Stimulated activated naive CD4-positive, alpha-beta T cell treated with Interleukin-2 at 50 U/mL for 16 hours (primary cell): ENCODE results near the gene KAT6B.

Experiments used
- DNase-seq: peaks from one replicate; lab custom pipeline; 2025; lab: John Stamatoyannopoulos, UW

Gene KAT6B

DNA sequence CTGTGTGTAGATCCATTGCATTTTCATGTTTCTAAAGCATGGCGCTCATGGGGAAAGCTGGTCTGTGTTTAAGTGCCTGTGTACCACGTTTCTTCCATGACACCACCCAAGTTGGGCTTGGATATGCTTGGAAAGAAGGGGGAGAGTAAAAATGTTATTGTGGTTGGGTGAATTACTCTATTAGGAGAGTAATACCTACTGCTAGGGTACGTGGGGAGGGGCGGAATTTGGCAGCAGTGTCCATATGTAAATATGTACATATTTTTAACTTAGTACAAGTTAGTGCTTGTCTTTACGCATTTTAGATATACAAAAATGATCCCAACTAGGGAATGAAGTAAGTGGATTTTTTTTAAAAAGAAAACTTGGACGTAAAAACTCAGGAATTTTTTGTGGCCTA is 242.1 kb downstream of the KAT6B start:
- DNase-seq: no peak

DNA sequence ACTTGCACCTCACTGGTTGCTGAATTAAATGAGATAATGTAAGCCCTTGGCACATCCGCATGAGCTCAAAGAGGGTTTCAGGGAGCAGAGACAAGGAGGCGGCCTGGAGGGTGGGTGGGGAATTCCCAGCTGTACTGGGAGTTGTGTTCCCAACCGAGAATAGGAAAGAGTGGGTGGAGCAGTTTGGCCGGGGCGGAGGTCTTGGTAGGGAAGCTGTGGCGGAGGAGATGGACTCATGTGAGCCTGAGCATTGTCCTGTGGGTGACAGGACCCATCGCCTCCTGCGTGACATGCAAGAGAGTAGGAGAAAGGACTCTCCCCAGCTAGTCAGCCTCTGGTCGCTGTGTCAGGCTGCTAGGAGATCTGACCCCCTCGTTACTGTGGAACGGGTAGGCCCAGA is 244.1 kb downstream of the KAT6B start:
- no peak for DNase-seq

GRCh38 chr10:75070961-75071428 is 244.6 kb downstream of the KAT6B start:
- DNase-seq: no peak

DNA sequence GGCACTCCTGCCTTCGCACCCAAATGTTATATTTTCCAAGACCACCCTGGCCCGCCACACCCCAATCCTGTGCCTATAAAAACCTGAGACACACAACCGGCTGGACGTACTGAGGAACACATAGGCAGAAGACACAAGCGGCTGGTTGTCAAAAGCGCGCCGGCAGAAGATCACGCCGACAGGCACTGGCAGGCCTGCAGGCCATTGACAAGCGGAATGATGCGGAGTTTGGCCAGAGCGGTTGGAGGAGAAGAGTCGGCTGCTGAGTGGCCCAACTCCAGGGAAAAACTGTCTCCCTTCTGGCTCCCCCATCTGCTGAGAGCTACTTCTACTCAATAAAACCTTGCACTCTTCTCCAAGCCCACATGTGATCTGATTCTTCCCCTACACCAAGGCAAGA is 245.4 kb downstream of the KAT6B start:
- no peak for DNase-seq

- DNase-seq: no peak
Observed at GRCh38 chr10:75072727-75073126, 246.3 kb downstream of the KAT6B start.

DNA sequence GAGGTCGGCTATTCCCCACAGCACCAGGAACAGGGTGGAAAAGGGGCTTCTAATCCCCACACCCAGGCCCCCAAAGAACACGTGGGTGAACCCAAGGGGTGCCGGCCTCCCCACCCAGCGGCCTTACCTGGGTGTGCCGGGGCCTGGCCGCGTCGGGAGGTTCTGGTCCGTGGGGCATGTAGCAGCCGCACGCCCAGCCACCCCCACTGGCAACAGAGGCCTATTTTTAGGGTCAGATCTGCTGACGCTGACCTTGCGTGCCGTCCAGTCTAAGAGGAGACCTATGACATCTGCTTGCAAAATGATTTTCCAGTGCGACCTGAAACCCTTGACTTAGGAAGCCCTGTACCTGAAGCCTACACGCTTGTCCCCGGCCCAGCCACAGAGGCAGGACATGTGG is 247.0 kb downstream of the KAT6B start:
- no peak for DNase-seq

DNA sequence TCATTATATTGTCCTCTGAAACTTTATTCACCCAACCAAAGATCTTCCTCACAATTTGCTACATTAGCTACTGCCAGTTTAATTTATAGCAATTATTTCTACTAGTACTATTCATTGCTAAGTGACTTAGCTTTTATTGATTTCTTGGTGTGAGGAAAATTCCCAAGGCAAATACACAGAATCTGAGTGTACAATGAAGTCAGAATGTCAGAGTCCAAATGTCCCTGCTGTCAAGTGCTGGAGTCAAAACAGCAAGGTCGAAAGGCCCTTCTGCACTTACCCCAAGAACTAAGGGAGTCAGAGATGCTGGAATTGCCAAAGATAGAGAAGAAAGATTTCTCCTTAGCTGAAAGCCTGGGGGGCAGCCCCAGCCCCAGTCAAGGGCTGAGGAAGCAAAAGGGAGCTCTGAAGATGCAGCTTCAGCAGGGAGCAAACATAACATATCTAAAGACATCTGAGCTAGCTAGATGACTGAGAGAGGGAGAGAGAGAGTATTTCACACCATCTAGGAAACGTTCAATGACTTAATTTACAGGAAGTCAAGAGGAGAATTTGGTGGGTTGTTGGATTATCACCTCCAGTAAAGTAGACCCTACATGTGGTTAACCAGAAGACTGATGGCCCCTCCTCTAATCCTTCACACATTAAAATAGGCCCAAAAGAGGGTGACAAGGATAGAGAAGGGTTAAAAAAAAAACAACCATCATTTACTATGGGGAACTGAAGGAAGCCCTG is 248.5 kb downstream of the KAT6B start:
- DNase-seq: no peak

GRCh38 chr10:75076348-75076747 is 249.9 kb downstream of the KAT6B start:
- DNase-seq: no peak

GRCh38 chr10:75079436-75080083 is 253.2 kb downstream of the KAT6B start:
- no peak for DNase-seq

DNA sequence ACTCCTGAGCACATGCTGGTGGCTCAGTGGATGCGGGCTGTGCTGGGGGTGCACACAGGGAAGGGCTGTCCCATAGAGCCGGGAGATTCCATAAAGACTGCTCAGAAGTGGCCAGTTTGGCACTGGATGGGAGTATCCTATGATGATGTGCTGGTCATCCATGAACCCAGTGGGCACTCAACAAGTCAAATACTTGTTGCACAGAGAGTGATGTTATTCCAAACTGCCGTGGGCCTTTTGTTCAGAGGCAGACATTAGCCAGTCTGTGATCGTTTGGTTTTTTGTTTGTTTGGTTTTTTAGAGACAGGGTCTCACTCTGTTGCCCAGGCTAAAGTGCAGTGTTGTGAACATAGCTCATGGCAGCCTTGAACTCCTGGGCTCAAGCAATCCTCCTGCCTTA is 254.2 kb downstream of the KAT6B start:
- no peak for DNase-seq

GRCh38 chr10:75081379-75081778 is 255.0 kb downstream of the KAT6B start:
- no peak for DNase-seq
